Measurements from ENCODE around the gene RAMACL. TPM values are rescaled to one million over a fixed set of nuclear protein-coding genes. Genes with fewer than 3 reads are reported as not detected.

Gene RAMACL
- total and polyA plus RNA-seq, 2 of the 4 experiments (the other 2 are of a cell fraction), result 0.46 to 0.90 TPM

DNA sequence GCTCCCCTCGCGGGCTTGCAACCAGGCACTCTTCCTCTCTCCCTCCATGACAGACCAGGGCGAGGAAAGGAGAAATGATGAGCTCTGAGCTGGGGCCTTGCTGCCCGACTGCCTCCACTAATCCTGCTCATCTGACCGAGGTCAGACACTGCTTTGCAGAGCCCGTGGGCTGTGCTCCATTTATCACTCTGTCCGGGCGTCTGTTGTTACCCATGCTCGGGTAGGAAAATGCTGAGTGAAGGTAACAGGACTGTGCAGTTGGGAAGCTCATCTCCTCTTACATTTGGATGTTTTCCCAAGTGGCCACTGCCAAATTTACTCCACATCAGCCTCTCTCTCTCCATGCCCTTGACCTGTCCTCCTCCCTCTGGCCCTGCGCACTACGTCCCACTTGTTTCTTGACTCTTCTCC is 26.0 kb upstream of the RAMACL start:
- Histone ChIP-seq H4K8ac (ENCODE audit: low read depth in 2 of 2, low read length in 2 of 2) (no peak overlapping the region), H3K56ac (ENCODE audit: extremely low read depth, insufficient read depth, low read length) (no peak overlapping the region), H3K27me3 (ENCODE audit: control insufficient read depth, insufficient read depth, low read length) (no peaks in the 10 kb centered on the region), H3K9me3 (ENCODE audit: control insufficient read depth, insufficient read depth, low read length) (no peaks in the 10 kb centered on the region), H2BK120ac (ENCODE audit: low read depth, low read length) (peak overlapping the region; percentile 16; the same call in 1 of the 2 replicates), H3K36me3 (ENCODE audit: control insufficient read depth, insufficient read depth, low read length) (peaks cover 10% of the 10 kb centered on the region; the same call in 1 of the 2 replicates), H2BK5ac (ENCODE audit: low read depth, low read length, poor library complexity, severe bottlenecking) (no peak overlapping the region), H2AK9ac (replicated peaks; ENCODE audit: low read depth, low read length, poor library complexity) (no peak overlapping the region), H3K9ac (ENCODE audit: low read depth, low read length) (no peak overlapping the region), H3K18ac (ENCODE audit: low read depth, low read length) (peak overlapping the region; percentile 15; the same call in 1 of the 2 replicates), H2AK5ac (ENCODE audit: low read depth, low read length) (peak overlapping the region; percentile 41), H4K20me1 (ENCODE audit: insufficient read depth, low read length) (peaks cover 15% of the 10 kb centered on the region; the same call in 1 of the 2 replicates), H3K4me2 (ENCODE audit: low read depth, low read length) (no peak overlapping the region), H4K91ac (ENCODE audit: insufficient read depth, low read depth, low read length) (peak overlapping the region; percentile 6; the same call in 1 of the 2 replicates), H3K4me1 (ENCODE audit: control insufficient read depth, insufficient read depth, low read length) (peaks cover 36% of the 10 kb centered on the region), H3K4me3 (ENCODE audit: insufficient read depth, low read depth, low read length) (no peak overlapping the region), H3K14ac (replicated peaks; ENCODE audit: low read depth, low read length) (no peak overlapping the region), H3K23ac (ENCODE audit: low read depth, low read length) (no peak overlapping the region), H2BK15ac (ENCODE audit: low read depth, low read length) (0 out of 3 replicates have a peak overlapping the region, but pooled peaks have one; percentile 15), H4K5ac (ENCODE audit: low read depth, low read length) (no peak overlapping the region; the same call in 1 of the 2 replicates), H2AFZ (replicated peaks; ENCODE audit: low read length, poor library complexity) (no peak overlapping the region), H2BK20ac (ENCODE audit: low read depth, low read length) (no peak overlapping the region), H3K9me1 (ENCODE audit: insufficient read depth, low read length) (peaks cover 21% of the 10 kb centered on the region; the same call in 1 of the 2 replicates), H3K27ac (ENCODE audit: insufficient read depth, low read length) (no peak overlapping the region), H3K79me1 (ENCODE audit: low read depth in 1 of 2, low read length in 2 of 2) (peaks cover 34 to 66% of the 10 kb centered on the region in 2 experiments), H3K4ac (ENCODE audit: low read depth, low read length) (0 out of 2 replicates have a peak overlapping the region, but pooled peaks have one; percentile 1)
- no CpG with 5 or more reads among the region's 11 CpGs for whole genome bisulfite sequencing, 2 experiments (ENCODE audit: extremely low coverage in 2 of 2, insufficient read length in 1 of 2)
- ChIA-PET CTCF (no interaction called here), POLR2A (ENCODE audit: unreplicated experiment) (no interaction called here)
- no TSS peak for BruUV-seq (replicated peaks)
- dilution Hi-C loops (cut with HindIII; ENCODE audit: low sequenced_read_pairs, unreplicated experiment) (no loop called here), intact Hi-C loops (cut with micrococcal nuclease) (no loop called here), in situ Hi-C loops (cut with MboI; ENCODE audit: low sequenced_read_pairs) (no loop called here)
- ATAC-seq (ENCODE audit: low read depth), result no peak
- TF ChIP-seq SMC3 (IDR thresholded peaks at IDR 0.05; ENCODE audit: low read depth, low read length) (no peak), NFE2L2 (IDR thresholded peaks at IDR 0.05; ENCODE audit: low read depth, low read length) (no peak), RCOR1 (IDR thresholded peaks at IDR 0.05; ENCODE audit: insufficient replicate concordance, low read length) (no peak), MAFK (IDR thresholded peaks at IDR 0.05; ENCODE audit: low read depth, low read length) (no peak), CEBPB (IDR thresholded peaks at IDR 0.05; ENCODE audit: low read depth, low read length) (no peak), MXI1 (IDR thresholded peaks at IDR 0.05; ENCODE audit: borderline replicate concordance, low read depth, low read length) (no peak), MAZ (IDR thresholded peaks at IDR 0.05; ENCODE audit: borderline replicate concordance, low read depth, low read length) (no peak), CHD1 (IDR thresholded peaks at IDR 0.05; ENCODE audit: low read depth, low read length) (no peak), POLR2A (IDR thresholded peaks at IDR 0.05; ENCODE audit: low read depth, low read length) (no peak), RFX5 (IDR thresholded peaks at IDR 0.05; ENCODE audit: low read depth, low read length) (no peak), BHLHE40 (IDR thresholded peaks at IDR 0.05; ENCODE audit: low read depth, low read length) (no peak), RAD21 (IDR thresholded peaks at IDR 0.05; ENCODE audit: low read length) (no peak), FOS (IDR thresholded peaks at IDR 0.05; ENCODE audit: low read depth, low read length) (no peak)
- TF ChIP-seq, protein P1, sequence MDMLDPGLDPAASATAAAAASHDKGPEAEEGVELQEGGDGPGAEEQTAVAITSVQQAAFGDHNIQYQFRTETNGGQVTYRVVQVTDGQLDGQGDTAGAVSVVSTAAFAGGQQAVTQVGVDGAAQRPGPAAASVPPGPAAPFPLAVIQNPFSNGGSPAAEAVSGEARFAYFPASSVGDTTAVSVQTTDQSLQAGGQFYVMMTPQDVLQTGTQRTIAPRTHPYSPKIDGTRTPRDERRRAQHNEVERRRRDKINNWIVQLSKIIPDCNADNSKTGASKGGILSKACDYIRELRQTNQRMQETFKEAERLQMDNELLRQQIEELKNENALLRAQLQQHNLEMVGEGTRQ (IDR thresholded peaks at IDR 0.05; ENCODE audit: low read depth, low read length), result no peak
- TF ChIP-seq, protein P2, sequence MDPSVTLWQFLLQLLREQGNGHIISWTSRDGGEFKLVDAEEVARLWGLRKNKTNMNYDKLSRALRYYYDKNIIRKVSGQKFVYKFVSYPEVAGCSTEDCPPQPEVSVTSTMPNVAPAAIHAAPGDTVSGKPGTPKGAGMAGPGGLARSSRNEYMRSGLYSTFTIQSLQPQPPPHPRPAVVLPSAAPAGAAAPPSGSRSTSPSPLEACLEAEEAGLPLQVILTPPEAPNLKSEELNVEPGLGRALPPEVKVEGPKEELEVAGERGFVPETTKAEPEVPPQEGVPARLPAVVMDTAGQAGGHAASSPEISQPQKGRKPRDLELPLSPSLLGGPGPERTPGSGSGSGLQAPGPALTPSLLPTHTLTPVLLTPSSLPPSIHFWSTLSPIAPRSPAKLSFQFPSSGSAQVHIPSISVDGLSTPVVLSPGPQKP (IDR thresholded peaks at IDR 0.05; ENCODE audit: borderline replicate concordance, low read depth, low read length), result no peak
- TF ChIP-seq, protein P3, sequence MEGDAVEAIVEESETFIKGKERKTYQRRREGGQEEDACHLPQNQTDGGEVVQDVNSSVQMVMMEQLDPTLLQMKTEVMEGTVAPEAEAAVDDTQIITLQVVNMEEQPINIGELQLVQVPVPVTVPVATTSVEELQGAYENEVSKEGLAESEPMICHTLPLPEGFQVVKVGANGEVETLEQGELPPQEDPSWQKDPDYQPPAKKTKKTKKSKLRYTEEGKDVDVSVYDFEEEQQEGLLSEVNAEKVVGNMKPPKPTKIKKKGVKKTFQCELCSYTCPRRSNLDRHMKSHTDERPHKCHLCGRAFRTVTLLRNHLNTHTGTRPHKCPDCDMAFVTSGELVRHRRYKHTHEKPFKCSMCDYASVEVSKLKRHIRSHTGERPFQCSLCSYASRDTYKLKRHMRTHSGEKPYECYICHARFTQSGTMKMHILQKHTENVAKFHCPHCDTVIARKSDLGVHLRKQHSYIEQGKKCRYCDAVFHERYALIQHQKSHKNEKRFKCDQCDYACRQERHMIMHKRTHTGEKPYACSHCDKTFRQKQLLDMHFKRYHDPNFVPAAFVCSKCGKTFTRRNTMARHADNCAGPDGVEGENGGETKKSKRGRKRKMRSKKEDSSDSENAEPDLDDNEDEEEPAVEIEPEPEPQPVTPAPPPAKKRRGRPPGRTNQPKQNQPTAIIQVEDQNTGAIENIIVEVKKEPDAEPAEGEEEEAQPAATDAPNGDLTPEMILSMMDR (conservative IDR thresholded peaks at IDR 0.05; ENCODE audit: low read depth, low read length), result no peak
- no peak for DNase-seq

Data from IMR-90 (cell line).